HCT116 (cell line): Measurements from ENCODE around the gene COTL1.

Source experiments
- CEBPB ChIP-seq: IDR thresholded peaks from 2 replicates; pipeline ENCODE4 v1.6.1; 2012; ENCODE audit warnings: low read depth
- CTCF ChIP-seq, 3 experiments: fragments of 200-600 bp in 1 of 3; sonication (generic) in 1 of 3; IDR thresholded peaks in 2 of 3; conservative IDR thresholded peaks in 1 of 3; 2 replicates each; pipeline ENCODE4 v1.5.1; 2012 to 2017; ENCODE audit warnings: low read depth in 2 of 3, low read length in 2 of 3, antibody characterized with exemption in 1 of 3, borderline replicate concordance in 1 of 3, control low read depth in 1 of 3, mild to moderate bottlenecking in 1 of 3, mixed read lengths in 1 of 3, mixed run types in 1 of 3, moderate library complexity in 1 of 3; ENCODE audit not compliant: insufficient read depth in 1 of 3
- EZH2phosphoT487 ChIP-seq: fragments of 200-600 bp; IDR thresholded peaks from 2 replicates; pipeline ENCODE4 v1.6.1; 2018; ENCODE audit warnings: antibody characterized with exemption, borderline replicate concordance
- MAX ChIP-seq: IDR thresholded peaks from 2 replicates; pipeline ENCODE4 v1.6.1; 2012
- POLR2A ChIP-seq: IDR thresholded peaks from 2 replicates; pipeline ENCODE4 v1.7.0; 2011; ENCODE audit warnings: borderline replicate concordance; ENCODE audit not compliant: insufficient read depth, insufficient read length; ENCODE audit errors: extremely low read depth
- POLR2AphosphoS5 ChIP-seq: IDR thresholded peaks from 2 replicates; pipeline ENCODE4 v1.6.1; 2011; ENCODE audit warnings: mild to moderate bottlenecking, low read depth, low read length, moderate library complexity
- RAD21 ChIP-seq: IDR thresholded peaks from 2 replicates; pipeline ENCODE4 v1.6.1; 2012; ENCODE audit warnings: low read depth, mild to moderate bottlenecking
- REST ChIP-seq: IDR thresholded peaks from 2 replicates; pipeline ENCODE4 v1.6.1; 2012; ENCODE audit warnings: low read depth
- SP1 ChIP-seq: IDR thresholded peaks from 2 replicates; pipeline ENCODE4 v1.6.1; 2012; ENCODE audit warnings: low read depth
- SRF ChIP-seq: IDR thresholded peaks from 2 replicates; pipeline ENCODE4 v1.6.1; 2012; ENCODE audit warnings: low read depth
- ZBTB33 ChIP-seq: IDR thresholded peaks from 2 replicates; pipeline ENCODE4 v1.6.1; 2011; ENCODE audit warnings: mild to moderate bottlenecking, low read length, moderate library complexity; ENCODE audit not compliant: insufficient replicate concordance; ENCODE audit errors: extremely low read depth
- ZNF274 ChIP-seq: fragments of 200-500 bp; sonication (Bioruptor generic); IDR thresholded peaks from 2 replicates; pipeline ENCODE4 v1.6.1; 2014; ENCODE audit warnings: mild to moderate bottlenecking, low read depth, low read length, inconsistent platforms

GRCh38 chr16:84530590-84530989, 87.3 kb downstream of the COTL1 start:
- no peak for TF ChIP-seq CTCF (IDR thresholded peaks at IDR 0.05 in 2 of 3, conservative IDR thresholded peaks at IDR 0.05 in 1 of 3; ENCODE audit: borderline replicate concordance in 1 of 3, insufficient read depth in 1 of 3, low read depth in 2 of 3, low read length in 2 of 3)
- no peak for TF ChIP-seq CEBPB
- no peak for TF ChIP-seq POLR2A
- TF ChIP-seq ZBTB33: no peak
- TF ChIP-seq MAX: no peak
- no peak for TF ChIP-seq REST
- TF ChIP-seq POLR2AphosphoS5: no peak
- TF ChIP-seq EZH2phosphoT487: no peak
- no peak for TF ChIP-seq SRF
- TF ChIP-seq ZNF274: no peak
- no peak for TF ChIP-seq RAD21
- no peak for TF ChIP-seq SP1
